Type B pancreatic cell (in vitro differentiated cells): ENCODE results near the gene RHOU. TPM values are rescaled to one million over a fixed set of nuclear protein-coding genes. Genes with fewer than 3 reads are reported as not detected.

Experiments
- DNase-seq: peaks from one replicate; pipeline ENCODE4 v3.0.0; 2021; ENCODE audit warnings: mixed read lengths; ENCODE audit not compliant: unreplicated experiment; ENCODE audit errors: extremely low spot score
- H3K27ac Mint-ChIP-seq: 2 replicates; pipeline ENCODE4 v1.8.0; 2021; ENCODE audit warnings: mild to moderate bottlenecking, mixed read lengths
- H3K27me3 Mint-ChIP-seq: 2 replicates; pipeline ENCODE4 v1.8.0; 2021; ENCODE audit warnings: mixed read lengths
- H3K36me3 Mint-ChIP-seq: 2 replicates; pipeline ENCODE4 v1.8.0; 2021; ENCODE audit warnings: mixed read lengths
- H3K4me1 Mint-ChIP-seq: one replicate; pipeline ENCODE4 v1.8.0; 2021; ENCODE audit warnings: mixed read lengths; ENCODE audit not compliant: unreplicated experiment
- H3K4me3 Mint-ChIP-seq: 2 replicates; pipeline ENCODE4 v1.8.0; 2021; ENCODE audit warnings: mild to moderate bottlenecking, mixed read lengths
- H3K9me3 Mint-ChIP-seq: 2 replicates; pipeline ENCODE4 v1.8.0; 2021; ENCODE audit warnings: mixed read lengths
- CTCF ChIP-seq: fragments of 200-600 bp; sonication (generic); conservative IDR thresholded peaks from 2 replicates; pipeline ENCODE4 v1.5.0; 2021; ENCODE audit warnings: antibody characterized with exemption, mild to moderate bottlenecking
- total RNA-seq: library from RNA; stranded (reverse); gene quantifications from 2 replicates; pipeline ENCODE4 v1.2.1, GENCODE V29; 2021; ENCODE audit warnings: low replicate concordance

Gene RHOU
- total RNA-seq, 1 donor from 2014 or later = 81.1 TPM

- Mint-ChIP-seq H3K9me3 (no peaks in the 10 kb centered on the region), H3K36me3 (no peaks in the 10 kb centered on the region), H3K27me3 (no peaks in the 10 kb centered on the region), H3K27ac (no peak overlapping the region), H3K4me1 (peaks cover 10% of the 10 kb centered on the region), H3K4me3 (no peak overlapping the region)
- TF ChIP-seq CTCF = no peak
- no peak for DNase-seq
Observed at GRCh38 chr1:228791791-228792190, 56.5 kb downstream of the RHOU start.

DNA sequence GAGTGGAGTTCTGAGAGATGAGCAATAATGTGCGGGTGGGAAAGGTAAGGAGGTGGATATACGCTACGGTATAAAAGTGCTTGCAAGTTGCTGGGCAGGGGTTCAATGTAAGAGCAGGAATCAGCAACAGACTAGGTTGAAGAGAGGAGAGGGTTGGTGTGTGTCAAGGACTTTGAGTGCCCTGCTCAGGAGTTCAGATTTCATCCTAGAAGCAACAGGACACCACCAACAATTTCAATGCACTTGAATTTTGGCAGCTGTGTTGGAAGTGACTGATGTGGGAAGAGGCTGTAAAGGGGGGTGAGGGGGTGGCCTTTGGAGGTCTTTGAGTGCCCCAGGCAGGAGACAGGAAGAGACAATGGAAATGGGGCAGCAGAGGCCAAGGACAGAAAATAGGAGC, 57.3 kb downstream of the RHOU start:
- Mint-ChIP-seq H3K4me3 (no peak overlapping the region), H3K9me3 (no peaks in the 10 kb centered on the region), H3K27me3 (no peaks in the 10 kb centered on the region), H3K27ac (no peak overlapping the region), H3K4me1 (peaks cover 6% of the 10 kb centered on the region), H3K36me3 (no peaks in the 10 kb centered on the region)
- TF ChIP-seq CTCF = no peak
- no peak for DNase-seq

GRCh38 chr1:228793032-228793431, 57.8 kb downstream of the RHOU start:
- Mint-ChIP-seq H3K4me3 (no peak overlapping the region), H3K4me1 (peaks cover 9% of the 10 kb centered on the region), H3K27ac (no peak overlapping the region), H3K27me3 (no peaks in the 10 kb centered on the region), H3K36me3 (no peaks in the 10 kb centered on the region), H3K9me3 (no peaks in the 10 kb centered on the region)
- no peak for TF ChIP-seq CTCF
- no peak for DNase-seq

DNA sequence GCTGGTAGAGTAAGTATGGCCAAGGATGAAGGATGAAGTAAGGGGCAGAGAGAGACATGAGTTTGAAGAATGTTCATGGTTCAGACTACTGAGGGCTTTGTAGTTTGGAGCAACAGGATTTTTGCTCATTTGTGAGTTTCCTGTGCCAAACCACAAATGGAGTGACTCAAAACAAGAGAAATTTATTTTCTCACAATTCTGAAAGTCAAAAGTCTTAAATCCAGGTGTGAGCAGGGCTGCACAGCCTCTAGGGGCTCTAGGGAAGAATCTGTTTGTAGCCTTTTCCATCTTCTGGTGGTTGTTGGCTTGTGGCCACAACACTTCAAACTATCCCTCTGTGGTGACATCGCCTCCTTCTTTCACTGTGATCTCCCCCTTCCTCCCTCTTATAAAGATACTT, 58.9 kb downstream of the RHOU start:
- peaks cover 13% of the 10 kb centered on the region for H3K4me1 Mint-ChIP-seq
- no peak overlapping the region for H3K27ac Mint-ChIP-seq
- no peaks in the 10 kb centered on the region for H3K9me3 Mint-ChIP-seq
- DNase-seq = no peak
- TF ChIP-seq CTCF = no peak
- no peaks in the 10 kb centered on the region for H3K36me3 Mint-ChIP-seq
- no peak overlapping the region for H3K4me3 Mint-ChIP-seq
- H3K27me3 Mint-ChIP-seq = no peaks in the 10 kb centered on the region

DNA sequence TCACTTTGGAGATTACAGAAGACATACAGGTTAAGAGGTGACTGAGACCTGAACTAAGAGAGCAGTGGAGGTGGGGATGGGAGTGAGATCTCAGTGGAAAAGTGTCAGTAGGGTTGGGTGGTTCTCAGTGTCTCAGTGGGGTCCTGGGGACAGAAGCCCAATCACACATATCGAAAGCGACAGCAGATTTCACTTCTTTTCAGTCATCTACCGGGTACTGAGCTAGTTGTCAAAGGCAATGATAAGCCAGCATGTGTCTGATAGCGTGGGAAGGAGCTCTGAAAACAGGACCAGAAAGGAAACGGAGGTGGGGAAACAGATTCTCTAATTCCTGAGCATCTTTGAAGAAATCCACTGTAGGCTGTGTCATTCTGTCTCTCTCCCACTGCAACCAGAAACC, 59.5 kb downstream of the RHOU start:
- Mint-ChIP-seq H3K27me3 (no peaks in the 10 kb centered on the region), H3K9me3 (peaks cover 4% of the 10 kb centered on the region), H3K4me1 (peaks cover 13% of the 10 kb centered on the region), H3K27ac (no peak overlapping the region), H3K4me3 (no peak overlapping the region), H3K36me3 (no peaks in the 10 kb centered on the region)
- no peak for DNase-seq
- TF ChIP-seq CTCF = no peak

DNA sequence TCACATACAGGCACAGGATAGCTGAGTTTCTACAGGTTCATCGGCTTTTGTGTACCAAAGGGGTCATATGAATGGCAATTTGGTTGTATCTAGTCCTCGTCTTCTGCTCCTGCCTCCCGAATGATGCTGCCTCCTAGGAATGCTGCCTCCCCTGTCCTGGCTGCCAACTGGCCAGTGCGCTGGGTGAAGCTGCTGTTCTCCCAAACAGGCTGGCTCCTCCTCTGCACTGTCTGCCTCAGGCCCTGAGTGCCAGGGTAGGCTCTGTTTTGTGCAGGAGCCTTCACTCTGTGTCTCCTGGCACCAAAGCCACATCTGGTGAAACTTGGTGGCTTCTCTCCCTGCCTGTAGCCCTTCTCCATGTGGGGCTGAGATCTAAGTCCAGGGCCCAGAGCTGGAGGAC, 60.3 kb downstream of the RHOU start:
- no peaks in the 10 kb centered on the region for H3K27me3 Mint-ChIP-seq
- H3K4me3 Mint-ChIP-seq = no peak overlapping the region
- no peak for TF ChIP-seq CTCF
- peaks cover 4% of the 10 kb centered on the region for H3K9me3 Mint-ChIP-seq
- H3K4me1 Mint-ChIP-seq = peaks cover 12% of the 10 kb centered on the region
- DNase-seq = no peak
- H3K27ac Mint-ChIP-seq = no peak overlapping the region
- no peaks in the 10 kb centered on the region for H3K36me3 Mint-ChIP-seq
